Amniotic epithelial cell (primary cell): ENCODE measurements around the gene RNF34.

Source experiments
- DNase-seq: peaks from one replicate; pipeline ENCODE4 v3.0.0-alpha.2; 2010; ENCODE audit warnings: low read depth

Gene RNF34

GRCh38 chr12:121390856-121391255, 9.1 kb upstream of the RNF34 start:
- DNase-seq, result no peak

DNA sequence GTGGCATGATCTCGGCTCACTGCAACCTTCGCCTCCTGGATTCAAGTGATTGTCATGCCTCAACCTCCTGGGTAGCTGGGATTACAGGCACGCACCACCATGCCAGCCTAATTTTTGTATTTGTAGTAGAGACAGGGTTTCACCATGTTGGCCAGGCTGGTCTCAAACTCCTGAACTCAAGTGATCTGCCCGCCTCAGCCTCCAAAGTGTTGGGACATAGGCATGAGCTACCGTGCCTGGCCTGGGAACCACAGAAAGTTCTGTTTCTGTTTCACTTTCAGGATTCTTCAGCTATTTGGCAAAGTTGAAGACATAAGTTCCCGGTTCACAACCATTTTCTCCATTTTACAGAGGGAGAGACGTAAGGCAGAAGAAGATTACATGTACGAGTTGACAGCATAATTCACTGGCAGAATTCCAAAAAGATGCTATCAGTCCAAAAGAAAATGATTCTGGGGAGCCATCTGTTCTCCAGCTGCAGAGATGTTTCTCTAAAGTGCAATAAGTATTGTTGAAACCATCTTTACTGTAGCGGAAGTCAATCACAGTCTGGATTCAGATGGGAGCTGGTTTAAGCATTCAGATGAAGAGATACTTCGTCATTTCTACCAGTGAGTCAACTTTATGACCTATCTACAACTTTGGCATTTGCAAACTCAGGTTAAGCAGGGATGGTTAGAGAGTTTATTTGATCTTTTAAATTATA, 8.1 kb upstream of the RNF34 start:
- DNase-seq, result peak; percentile 79

DNA sequence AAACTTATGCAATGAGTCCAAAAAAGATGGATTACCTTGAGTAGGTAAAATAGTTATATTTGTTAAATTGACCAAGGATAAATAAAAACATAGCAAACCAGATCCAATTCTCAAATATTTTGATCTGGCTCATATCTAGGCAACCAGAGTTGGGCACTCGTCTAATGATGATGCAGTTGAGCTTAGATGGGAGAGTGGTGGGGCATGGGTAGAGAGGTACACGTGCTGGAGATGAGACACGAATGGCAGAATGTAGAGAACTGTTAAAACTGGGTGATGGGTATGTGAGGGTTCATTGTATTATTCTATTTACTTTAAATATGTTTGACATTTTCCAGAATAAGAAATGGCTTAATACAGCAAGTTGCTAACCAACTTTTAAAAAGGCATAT, 7.6 kb upstream of the RNF34 start:
- no peak for DNase-seq

- no peak for DNase-seq
These were observed 2.4 kb upstream of the RNF34 start for GRCh38 chr12:121397521-121397920.

GRCh38 chr12:121398355-121398754, 1.6 kb upstream of the RNF34 start:
- DNase-seq, result no peak

DNA sequence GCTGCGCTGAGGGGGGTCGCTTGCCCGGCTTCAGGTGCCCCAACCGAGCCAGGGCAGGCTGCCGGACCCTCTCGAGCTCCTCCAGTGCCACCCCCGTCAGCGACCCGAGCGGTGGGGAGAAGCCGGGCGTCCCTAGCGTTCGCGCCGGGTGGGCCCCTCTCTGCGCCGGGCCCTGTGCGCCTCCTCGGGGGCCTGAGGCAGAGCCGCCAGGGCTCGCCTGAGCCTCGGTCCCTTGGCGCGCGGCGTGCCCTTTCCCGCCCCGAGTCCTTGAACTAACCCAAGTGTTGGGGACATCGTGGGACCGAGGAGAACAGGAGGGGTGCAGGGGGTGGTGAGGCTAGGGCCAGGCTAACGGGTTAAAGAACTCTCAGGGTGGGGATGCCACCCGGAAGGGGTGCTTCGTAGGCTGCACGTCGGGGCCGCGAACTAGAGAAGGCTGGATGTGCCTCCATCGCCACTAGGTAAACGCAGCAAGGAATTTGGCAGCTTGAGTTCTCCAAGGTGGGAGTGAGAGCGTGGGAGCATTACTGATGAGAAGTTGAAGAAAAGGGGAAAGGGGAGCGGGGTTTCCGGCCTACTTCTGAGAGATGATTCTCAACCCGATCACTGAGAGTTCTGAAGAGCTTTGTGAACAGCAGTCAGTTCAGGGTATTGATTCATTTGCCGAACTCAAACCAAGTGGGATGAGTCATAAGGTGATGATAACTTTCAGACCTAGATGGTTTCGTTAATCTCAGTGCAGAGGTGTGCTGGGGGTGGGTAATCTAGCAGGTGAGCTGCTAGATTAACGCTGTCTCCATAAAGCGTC, 618 bp downstream of the RNF34 start:
- peak; percentile 46 for DNase-seq

- DNase-seq, result no peak
These were observed 3.8 kb downstream of the RNF34 start for GRCh38 chr12:121403721-121404120.

GRCh38 chr12:121404734-121405133, 4.8 kb downstream of the RNF34 start:
- peak; percentile 11 for DNase-seq

- DNase-seq, result no peak
These were observed 5.3 kb downstream of the RNF34 start for GRCh38 chr12:121405211-121405610.

DNA sequence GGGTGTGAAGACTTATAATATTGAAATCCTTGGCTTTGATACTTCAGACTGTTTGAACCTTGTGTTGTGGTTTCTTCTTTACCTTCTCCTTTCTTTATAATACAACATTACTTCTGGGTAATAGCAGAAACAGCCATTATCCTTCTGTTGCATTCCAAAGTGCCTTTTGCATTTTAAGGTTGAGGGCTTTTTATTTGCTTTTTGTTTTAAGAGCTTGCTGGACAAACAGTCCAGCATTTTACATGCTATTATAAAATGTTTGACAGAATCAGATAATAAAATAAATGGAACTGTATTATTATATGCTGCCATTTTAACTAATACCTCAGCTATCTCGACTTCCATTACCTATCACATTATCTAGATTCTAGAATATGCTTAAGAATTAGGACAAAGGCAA, 14.0 kb downstream of the RNF34 start:
- DNase-seq, result no peak

GRCh38 chr12:121417847-121418246, 17.9 kb downstream of the RNF34 start:
- no peak for DNase-seq

DNA sequence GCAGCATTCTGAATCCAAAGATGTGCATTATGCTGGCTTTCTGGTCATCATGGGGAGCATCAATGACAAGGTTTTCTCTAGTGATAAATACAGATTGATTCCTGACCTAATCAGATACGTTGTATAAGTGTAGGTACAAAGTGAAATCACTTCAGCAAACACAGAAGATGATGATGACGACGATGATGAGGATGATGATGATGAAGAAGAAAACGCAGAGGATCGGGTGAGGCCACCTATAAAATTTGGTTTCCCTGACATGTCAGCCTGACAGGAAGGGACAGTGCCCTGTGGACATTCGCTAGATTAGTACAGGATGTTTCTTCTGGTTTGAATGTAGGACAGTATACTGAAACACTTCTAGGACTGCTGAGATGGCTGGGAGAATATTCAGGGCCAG, 20.2 kb downstream of the RNF34 start:
- no peak for DNase-seq

GRCh38 chr12:121423253-121423652, 23.3 kb downstream of the RNF34 start:
- DNase-seq, result no peak

DNA sequence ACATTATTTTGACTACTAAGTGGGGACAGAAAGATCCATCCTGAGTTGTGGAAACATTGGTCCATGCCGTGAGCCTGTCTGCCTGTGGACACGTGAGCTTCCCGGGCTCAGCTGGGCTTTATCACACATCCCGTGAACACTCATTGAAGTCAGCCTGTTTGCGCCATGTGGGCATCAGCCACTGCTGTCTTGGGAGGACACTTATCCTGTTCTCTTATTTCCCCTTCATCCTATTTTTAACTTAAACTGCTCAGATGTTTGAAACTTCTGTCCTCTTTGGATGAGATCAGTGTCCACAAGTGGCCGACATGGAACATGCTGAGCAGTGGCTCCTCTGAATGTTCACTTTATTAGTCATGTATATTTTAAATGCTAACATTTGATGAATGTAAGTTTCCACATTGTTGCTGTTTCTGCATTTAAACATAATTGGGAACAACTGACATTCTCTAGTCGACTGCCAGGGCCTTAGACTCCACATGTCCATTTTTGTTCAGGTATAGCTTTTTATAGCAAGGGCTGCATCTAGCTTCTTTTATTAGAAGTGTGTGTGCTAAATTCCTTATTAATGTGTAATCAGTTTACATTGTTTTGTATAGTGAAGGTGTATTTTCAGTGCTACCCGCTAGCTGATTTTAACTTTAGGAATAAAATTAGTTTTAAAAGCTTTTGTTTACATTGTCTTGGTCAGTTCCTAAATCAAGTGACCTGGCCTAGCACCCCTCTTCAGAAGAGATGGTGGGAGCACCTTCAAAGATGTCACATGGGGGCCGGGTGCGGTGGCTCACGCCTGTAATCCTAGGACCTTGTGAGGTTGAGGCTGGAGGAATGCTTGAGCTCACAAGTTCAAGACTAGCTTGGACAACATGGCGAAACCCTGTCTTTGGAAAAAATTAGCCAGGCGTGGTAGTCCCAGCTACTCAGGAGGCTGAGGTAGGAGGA, 24.0 kb downstream of the RNF34 start:
- DNase-seq, result no peak

GRCh38 chr12:121424624-121424975, 24.7 kb downstream of the RNF34 start:
- no peak for DNase-seq

- no peak for DNase-seq
These were observed 27.7 kb downstream of the RNF34 start for GRCh38 chr12:121427556-121428050.

GRCh38 chr12:121428883-121429282, 29.0 kb downstream of the RNF34 start:
- no peak for DNase-seq

DNA sequence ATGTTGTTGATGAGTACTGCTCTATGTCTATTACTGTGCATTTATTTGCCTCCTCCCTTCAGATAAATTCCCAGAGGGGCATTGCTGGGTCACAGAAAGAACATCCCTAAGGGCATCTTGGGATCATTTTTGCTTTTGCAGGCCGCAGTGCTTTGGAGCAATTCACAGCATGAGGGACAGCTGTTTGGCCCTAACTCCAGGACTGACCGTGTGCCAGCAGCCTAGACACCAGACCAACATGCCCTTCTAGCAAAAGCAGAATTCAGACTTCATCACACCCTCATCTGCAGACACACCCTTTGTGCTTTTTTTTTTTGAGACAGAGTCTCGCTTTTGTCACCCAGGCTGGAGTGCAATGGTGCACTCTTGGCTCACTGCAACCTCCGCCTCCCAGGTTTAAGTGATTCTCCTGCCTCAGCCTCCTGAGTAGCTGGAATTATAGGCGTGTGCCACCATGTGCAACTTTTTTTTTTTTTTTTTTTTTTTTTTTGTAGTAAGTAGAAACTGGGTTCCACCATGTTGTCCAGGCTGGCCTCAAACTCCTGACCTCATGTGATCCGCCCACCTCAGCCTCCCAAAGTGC, 31.0 kb downstream of the RNF34 start:
- no peak for DNase-seq

DNA sequence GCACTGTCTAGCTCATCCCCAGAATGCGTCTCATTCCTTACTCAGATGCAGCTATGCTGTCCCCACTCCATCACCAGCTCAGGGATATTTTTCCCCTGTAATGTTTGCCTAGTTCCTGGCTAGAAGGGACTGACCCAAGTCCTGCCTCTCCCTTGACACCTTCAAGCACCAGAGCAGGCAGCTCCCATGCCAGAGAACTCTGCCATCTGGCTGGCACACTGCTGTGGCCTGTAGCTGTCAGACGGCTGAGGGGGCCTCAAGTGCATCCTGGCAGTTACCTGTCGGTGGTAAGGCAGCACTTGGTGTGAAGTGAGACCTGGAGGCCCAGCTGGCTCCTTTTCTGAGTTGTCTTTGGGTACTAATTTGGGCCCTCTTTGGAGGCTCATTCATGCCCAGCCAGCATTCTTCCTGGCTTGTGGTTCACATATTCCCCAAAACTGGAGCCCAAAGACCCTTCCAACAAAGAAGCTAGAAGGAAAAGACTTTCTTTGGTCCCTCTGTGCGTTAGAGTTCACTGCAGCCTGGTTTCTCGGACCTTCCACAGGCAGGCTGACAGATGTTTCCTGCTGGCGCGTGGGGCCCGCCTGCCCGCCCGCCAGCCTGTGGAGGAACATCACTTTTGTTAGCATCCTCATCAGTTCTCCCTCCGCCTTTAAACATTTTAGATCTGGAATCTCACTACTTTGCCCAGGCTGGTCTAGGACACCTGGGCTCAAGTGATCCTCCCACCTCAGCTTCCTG, 33.0 kb downstream of the RNF34 start:
- DNase-seq, result no peak

DNA sequence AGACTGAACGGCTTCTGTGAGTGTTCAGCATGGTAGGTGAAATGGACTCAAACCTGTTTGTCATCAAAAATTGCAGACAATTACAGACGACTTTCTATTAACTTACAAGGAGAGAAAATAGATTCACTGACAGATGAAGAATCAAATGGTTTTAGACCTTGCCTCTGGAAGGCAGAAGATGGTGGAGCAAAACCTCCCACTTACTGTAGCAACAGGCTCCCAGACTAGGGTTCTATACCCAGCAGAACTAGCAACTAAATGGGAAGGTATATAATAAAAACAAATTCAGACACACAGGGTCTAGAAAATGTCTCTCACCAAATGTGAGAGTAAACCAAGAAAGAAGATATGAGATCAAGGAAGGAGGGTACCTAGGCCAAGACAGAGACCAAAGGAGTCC, 36.8 kb downstream of the RNF34 start:
- no peak for DNase-seq

DNA sequence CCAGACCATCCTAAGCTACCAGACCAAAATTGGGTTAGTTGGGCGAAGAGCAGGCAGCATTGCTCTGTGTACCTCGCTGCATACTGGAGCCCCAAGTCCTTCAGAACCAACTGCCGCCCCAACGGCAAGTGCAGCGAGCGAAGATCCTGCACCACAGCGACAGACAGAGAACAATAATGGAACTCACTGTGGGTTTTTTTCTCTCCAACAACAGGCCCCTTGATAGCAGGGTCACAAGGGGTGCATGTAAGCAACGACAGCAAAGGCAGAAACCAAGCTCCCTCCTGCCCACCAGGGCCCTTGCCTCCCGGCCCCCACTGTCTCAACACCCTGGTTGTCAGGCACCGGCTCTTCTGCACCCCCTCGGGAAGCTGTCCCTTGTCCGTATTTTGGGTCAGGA, 39.0 kb downstream of the RNF34 start:
- DNase-seq, result no peak
